CD14-positive monocyte (primary cell): ENCODE data around the gene HS3ST6. TPM values are rescaled to one million over a fixed set of nuclear protein-coding genes. Genes with fewer than 3 reads are reported as not detected.
A peak's percentile ranks its signal among the peaks of the same experiment; 100 is the strongest.
"Not testable (repeated sequence)": the region's sequence is repeated elsewhere in the genome, so short reads cannot be mapped to it uniquely, and the experiment has no call there.

Experiments used
- DNase-seq, 3 donors: peaks; one replicate each; pipeline ENCODE4 v3.0.0-alpha.2; 2011 to 2022
- H2AFZ ChIP-seq: 2 replicates; pipeline ENCODE4 v1.6.0; 2012; ENCODE audit warnings: mild to moderate bottlenecking, low read depth, low read length, inconsistent platforms; ENCODE audit not compliant: insufficient read depth, poor library complexity, severe bottlenecking
- H3K27ac ChIP-seq, 2 donors: 1 replicate in 1 of 2; 2 replicates in 1 of 2; pipeline ENCODE4 v1.5.1; 2012 to 2013; ENCODE audit warnings: low read length in 2 of 2, control low read depth in 1 of 2, inconsistent platforms in 1 of 2, low read depth in 1 of 2, mild to moderate bottlenecking in 1 of 2
- H3K27me3 ChIP-seq, 2 donors: one replicate each; pipeline versions ENCODE4 v1.6.0 to v1.6.1; 2011 to 2013; ENCODE audit warnings: low read length in 2 of 2; ENCODE audit not compliant: control insufficient read depth in 2 of 2, insufficient read depth in 2 of 2
- H3K36me3 ChIP-seq, 2 donors: replicated peaks in 1 of 2; 1 replicate in 1 of 2; 2 replicates in 1 of 2; pipeline versions ENCODE4 v1.5.1 to v1.6.1; 2012 to 2013; ENCODE audit warnings: low read length in 2 of 2, control low read depth in 1 of 2, inconsistent platforms in 1 of 2, mild to moderate bottlenecking in 1 of 2; ENCODE audit not compliant: insufficient read depth in 2 of 2, control insufficient read depth in 1 of 2
- H3K4me1 ChIP-seq, 2 donors: 1 replicate in 1 of 2; 2 replicates in 1 of 2; pipeline versions ENCODE4 v1.5.1 to v1.6.1; 2012 to 2013; ENCODE audit warnings: low read length in 2 of 2, control low read depth in 1 of 2, inconsistent platforms in 1 of 2, mild to moderate bottlenecking in 1 of 2, moderate library complexity in 1 of 2; ENCODE audit not compliant: insufficient read depth in 2 of 2, control insufficient read depth in 1 of 2
- H3K4me2 ChIP-seq: replicated peaks from 2 replicates; pipeline ENCODE3; 2012; ENCODE audit warnings: low read length, moderate library complexity, mild to moderate bottlenecking; ENCODE audit not compliant: poor library complexity, severe bottlenecking; ENCODE audit errors: extremely low read depth
- H3K4me3 ChIP-seq, 3 experiments: fragments of 200-600 bp in 1 of 3; sonication (generic) in 1 of 3; replicated peaks in 1 of 3; 1 replicate in 2 of 3; 2 replicates in 1 of 3; pipeline ENCODE4 v1.5.1; 2011 to 2013; ENCODE audit warnings: low read length in 3 of 3, mild to moderate bottlenecking in 3 of 3, control low read depth in 2 of 3, low read depth in 2 of 3, inconsistent platforms in 1 of 3, moderate library complexity in 1 of 3
- H3K79me2 ChIP-seq: 2 replicates; pipeline ENCODE4 v1.6.0; 2012; ENCODE audit warnings: mild to moderate bottlenecking, control low read depth, inconsistent platforms, low read length, moderate library complexity; ENCODE audit not compliant: insufficient read depth
- H3K9ac ChIP-seq: 2 replicates; pipeline ENCODE4 v1.6.0; 2017; ENCODE audit warnings: low read length, mild to moderate bottlenecking; ENCODE audit not compliant: insufficient read depth, poor library complexity, severe bottlenecking
- H3K9me3 ChIP-seq, 2 donors: replicated peaks in 1 of 2; 1 replicate in 1 of 2; 2 replicates in 1 of 2; pipeline versions ENCODE4 v1.5.1 to v1.6.1; 2012 to 2013; ENCODE audit warnings: low read length in 2 of 2, control low read depth in 1 of 2; ENCODE audit not compliant: control insufficient read depth in 1 of 2, insufficient read depth in 1 of 2
- H4K20me1 ChIP-seq: 2 replicates; pipeline ENCODE4 v1.6.0; 2012; ENCODE audit warnings: mild to moderate bottlenecking, low read length, control low read depth, moderate library complexity; ENCODE audit not compliant: insufficient read depth
- H3K27ac Mint-ChIP-seq, 7 donors: one replicate each; pipeline ENCODE4 v1.8.0; 2020; ENCODE audit warnings: mild to moderate bottlenecking in 7 of 7, mixed read lengths in 7 of 7, moderate library complexity in 6 of 7, inconsistent platforms in 2 of 7
- H3K27me3 Mint-ChIP-seq, 3 donors: one replicate each; pipeline ENCODE4 v1.8.0; 2021 to 2022; ENCODE audit warnings: low read depth in 3 of 3, mild to moderate bottlenecking in 3 of 3, mixed read lengths in 3 of 3, moderate library complexity in 3 of 3, inconsistent platforms in 1 of 3
- H3K36me3 Mint-ChIP-seq, 2 donors: one replicate each; pipeline ENCODE4 v1.8.0; 2020; ENCODE audit warnings: mixed read lengths in 2 of 2, inconsistent platforms in 1 of 2, mild to moderate bottlenecking in 1 of 2
- H3K4me1 Mint-ChIP-seq: one replicate; pipeline ENCODE4 v1.8.0; 2020; ENCODE audit warnings: mild to moderate bottlenecking, mixed read lengths
- H3K4me3 Mint-ChIP-seq, 2 donors: one replicate each; pipeline ENCODE4 v1.8.0; 2020; ENCODE audit warnings: mild to moderate bottlenecking in 2 of 2, mixed read lengths in 2 of 2, moderate library complexity in 1 of 2
- H3K9me3 Mint-ChIP-seq, 7 donors: one replicate each; pipeline ENCODE4 v1.8.0; 2020 to 2022; ENCODE audit warnings: mixed read lengths in 7 of 7, mild to moderate bottlenecking in 6 of 7, moderate library complexity in 6 of 7, inconsistent platforms in 2 of 7
- CTCF ChIP-seq: fragments of 200-600 bp; IDR thresholded peaks from one replicate; pipeline ENCODE4 v1.8.0; 2022; ENCODE audit warnings: antibody characterized with exemption, mild to moderate bottlenecking
- WGBS: methylation state at CpG from one replicate; pipeline ENCODE4 v1.1.5; 2013; ENCODE audit warnings: missing lambda C conversion rate; ENCODE audit not compliant: insufficient coverage; 5-methylcytosine and 5-hydroxymethylcytosine counted together
- intact Hi-C, 2 donors: fragments of 100-400 bp; cut with micrococcal nuclease; formaldehyde crosslinking; loops; one replicate each; pipeline versions ENCODE4 v1.15.0 to v1.15.1; 2023
- polyA plus RNA-seq, 3 donors: library from polyadenylated mRNA; depleted of rRNA in 1 of 3; unstranded in 2 of 3; stranded (reverse) in 1 of 3; fragments of 300-500 nt in 2 of 3; fragments of >200 nt in 1 of 3; fragmentation: Illumina TruSeq in 2 of 3; gene quantifications; 1 replicate in 2 of 3; 2 replicates in 1 of 3; pipeline ENCODE4 v1.2.3, GENCODE V29; 2012 to 2021

The HS3ST6 gene
- polyA plus RNA-seq, 3 donors = not detected

DNA sequence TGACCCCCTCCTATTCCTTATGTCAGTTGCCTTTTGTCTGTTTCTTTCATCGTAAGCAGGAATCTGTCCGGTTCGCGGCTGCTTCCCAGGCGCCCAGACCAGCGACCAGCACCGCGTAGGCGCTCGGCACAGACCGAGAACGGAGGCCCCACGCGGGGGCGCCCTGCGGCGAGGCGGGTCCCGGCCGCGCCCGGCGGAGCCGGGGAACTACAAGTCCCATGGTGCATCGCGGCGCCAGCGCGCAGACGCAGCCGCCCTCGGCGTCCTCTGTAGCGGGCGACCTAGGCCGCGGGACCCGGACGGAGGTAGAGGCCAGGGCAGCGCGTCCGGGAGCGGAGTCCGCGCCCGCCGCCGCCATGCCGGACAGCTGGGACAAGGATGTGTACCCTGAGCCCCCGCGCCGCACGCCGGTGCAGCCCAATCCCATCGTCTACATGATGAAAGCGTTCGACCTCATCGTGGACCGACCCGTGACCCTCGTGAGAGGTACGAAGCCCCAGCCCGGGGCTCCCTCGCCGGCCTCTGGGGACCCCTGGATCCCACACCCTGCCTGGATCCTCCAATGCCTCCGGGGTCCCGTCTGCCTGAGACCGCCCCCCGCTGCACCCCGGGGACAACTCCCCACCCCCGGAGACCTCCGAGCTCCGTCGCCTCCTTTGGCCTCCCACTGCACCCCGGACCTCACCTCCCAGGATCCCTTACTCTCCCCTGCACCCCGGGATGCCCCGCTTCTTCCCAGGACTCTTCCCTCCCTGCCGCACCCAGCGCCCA is 41.2 kb upstream of the HS3ST6 start, which contains the start of gene NDUFB10:
Gene NDUFB10, plus strand, starts transcription at position 270 of the 771 bp plus-strand sequence. Its CDS starts 87 bp downstream, at position 357.
- peak within 1 kb of the TSS; percentile 92 for H3K9ac ChIP-seq
- no peaks in the 10 kb centered on the region for H3K27me3 ChIP-seq
- peak within 1 kb of the TSS; percentile 93 to 96 (median 93) for H3K4me3 ChIP-seq
- H3K4me1 ChIP-seq = peaks cover 30 to 43% of the 10 kb centered on the region in 2 donors
- peaks cover 24 to 30% of the 10 kb centered on the region in 2 donors for H3K36me3 Mint-ChIP-seq
- H3K4me3 Mint-ChIP-seq = peak within 1 kb of the TSS; percentile 88 to 91
- peaks cover 38% of the 10 kb centered on the region for H3K79me2 ChIP-seq
- peaks cover 0 to 8% (median 0%) of the 10 kb centered on the region in 7 donors for H3K9me3 Mint-ChIP-seq
- TF ChIP-seq CTCF = peak; percentile 67
- H3K36me3 ChIP-seq = peaks cover 21% of the 10 kb centered on the region in 2 donors
- peaks cover 35% of the 10 kb centered on the region for H4K20me1 ChIP-seq
- peak within 1 kb of the TSS; percentile 76 to 90 (median 80) for H3K27ac Mint-ChIP-seq
- DNase-seq = peak; percentile 87 to 93 (median 89)
- peaks cover 38% of the 10 kb centered on the region for H3K4me1 Mint-ChIP-seq
- intact Hi-C loops = no loop called here
- peaks cover 8 to 37% (median 24%) of the 10 kb centered on the region in 3 donors for H3K27me3 Mint-ChIP-seq
- H2AFZ ChIP-seq = peak within 1 kb of the TSS; percentile 95
- under 1% methylated on average over 76 of the region's 79 CpGs for WGBS
- H3K9me3 ChIP-seq = no peaks in the 10 kb centered on the region
- peak within 1 kb of the TSS; percentile 82 for H3K4me2 ChIP-seq
- peak within 1 kb of the TSS; percentile 20 to 83 for H3K27ac ChIP-seq

DNA sequence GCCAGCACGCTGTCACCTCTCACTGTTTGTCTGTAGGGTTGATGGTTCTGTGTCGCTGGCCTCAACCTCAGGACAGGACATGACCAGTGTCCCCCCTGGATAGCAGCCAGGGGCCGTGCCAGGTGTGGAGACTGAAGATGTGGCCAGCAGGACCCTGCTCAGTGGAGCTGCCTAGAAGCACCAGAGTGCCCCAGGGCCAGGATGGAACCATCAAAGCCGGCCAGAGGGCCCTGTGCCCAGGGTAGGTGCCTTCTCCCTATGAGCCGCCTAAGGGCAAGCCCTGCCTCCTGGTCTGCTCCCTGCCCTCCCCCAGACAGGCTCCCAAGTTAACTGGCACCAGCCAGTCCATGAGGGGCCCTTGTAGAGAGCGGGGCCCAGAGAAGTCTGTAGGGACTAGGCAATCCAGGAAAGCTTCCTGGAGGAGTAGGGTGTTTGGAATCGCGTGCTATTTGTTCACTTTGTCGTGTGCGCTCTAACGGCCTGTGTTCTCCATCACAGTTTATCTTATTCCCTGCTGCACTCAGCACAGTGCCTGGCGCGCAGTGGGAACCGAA is 40.6 kb upstream of the HS3ST6 start:
- Histone ChIP-seq H3K9ac (no peak overlapping the region), H2AFZ (peak overlapping the region; percentile 95), H3K4me1 (peaks cover 27 to 39% of the 10 kb centered on the region in 2 donors), H4K20me1 (peaks cover 30% of the 10 kb centered on the region), H3K4me2 (peak overlapping the region; percentile 82), H3K9me3 (no peaks in the 10 kb centered on the region), H3K79me2 (peaks cover 31% of the 10 kb centered on the region), H3K4me3 (peak overlapping the region in 1 of 3 experiments; percentile 93), H3K36me3 (peaks cover 21% of the 10 kb centered on the region in 2 donors), H3K27ac (no peak overlapping the region), H3K27me3 (no peaks in the 10 kb centered on the region)
- H3K4me1 Mint-ChIP-seq = peaks cover 34% of the 10 kb centered on the region
- no peak for TF ChIP-seq CTCF
- peak overlapping the region; percentile 51 to 91 for H3K4me3 Mint-ChIP-seq
- H3K9me3 Mint-ChIP-seq = peaks cover 0 to 8% (median 0%) of the 10 kb centered on the region in 7 donors
- 38% methylated on average over 10 of the region's 14 CpGs for whole genome bisulfite sequencing
- peak overlapping the region in 2 of 7 donors; percentile 68 to 83 for H3K27ac Mint-ChIP-seq
- no peak for DNase-seq
- peaks cover 24 to 28% of the 10 kb centered on the region in 2 donors for H3K36me3 Mint-ChIP-seq
- H3K27me3 Mint-ChIP-seq = peaks cover 8 to 37% (median 27%) of the 10 kb centered on the region in 3 donors
- intact Hi-C loops = no loop called here

- DNase-seq, H3K4me3 ChIP-seq, H2AFZ ChIP-seq, H3K9me3 ChIP-seq, intact Hi-C loops, H3K27ac Mint-ChIP-seq, H3K9me3 Mint-ChIP-seq, H3K4me3 Mint-ChIP-seq, H3K9ac ChIP-seq, H3K27ac ChIP-seq, H3K4me2 ChIP-seq, H3K27me3 ChIP-seq: not testable (repeated sequence)
- H3K36me3 ChIP-seq = peaks cover 21% of the 10 kb centered on the region in 2 donors
- peaks cover 27% of the 10 kb centered on the region for H3K4me1 Mint-ChIP-seq
- H3K36me3 Mint-ChIP-seq = peaks cover 20 to 22% of the 10 kb centered on the region in 2 donors
- peaks cover 21 to 32% of the 10 kb centered on the region in 2 donors for H3K4me1 ChIP-seq
- WGBS = 72% methylated on average over 25 of the region's 30 CpGs
- H3K27me3 Mint-ChIP-seq = peaks cover 8 to 37% (median 26%) of the 10 kb centered on the region in 3 donors
- H4K20me1 ChIP-seq = peaks cover 24% of the 10 kb centered on the region
- H3K79me2 ChIP-seq = peaks cover 24% of the 10 kb centered on the region
Observed at GRCh38 chr16:1958143-1958491, 39.9 kb upstream of the HS3ST6 start.
